ENCODE results near the gene GREB1. TPM values are rescaled to one million over a fixed set of nuclear protein-coding genes. Genes with fewer than 3 reads are reported as not detected.

GREB1 gene
- total and polyA plus RNA-seq, 2 of the 13 experiments (the other 11 are each of a cell fraction or from before 2014, with no cell fraction given), result 31.3 to 61.2 TPM

DNA sequence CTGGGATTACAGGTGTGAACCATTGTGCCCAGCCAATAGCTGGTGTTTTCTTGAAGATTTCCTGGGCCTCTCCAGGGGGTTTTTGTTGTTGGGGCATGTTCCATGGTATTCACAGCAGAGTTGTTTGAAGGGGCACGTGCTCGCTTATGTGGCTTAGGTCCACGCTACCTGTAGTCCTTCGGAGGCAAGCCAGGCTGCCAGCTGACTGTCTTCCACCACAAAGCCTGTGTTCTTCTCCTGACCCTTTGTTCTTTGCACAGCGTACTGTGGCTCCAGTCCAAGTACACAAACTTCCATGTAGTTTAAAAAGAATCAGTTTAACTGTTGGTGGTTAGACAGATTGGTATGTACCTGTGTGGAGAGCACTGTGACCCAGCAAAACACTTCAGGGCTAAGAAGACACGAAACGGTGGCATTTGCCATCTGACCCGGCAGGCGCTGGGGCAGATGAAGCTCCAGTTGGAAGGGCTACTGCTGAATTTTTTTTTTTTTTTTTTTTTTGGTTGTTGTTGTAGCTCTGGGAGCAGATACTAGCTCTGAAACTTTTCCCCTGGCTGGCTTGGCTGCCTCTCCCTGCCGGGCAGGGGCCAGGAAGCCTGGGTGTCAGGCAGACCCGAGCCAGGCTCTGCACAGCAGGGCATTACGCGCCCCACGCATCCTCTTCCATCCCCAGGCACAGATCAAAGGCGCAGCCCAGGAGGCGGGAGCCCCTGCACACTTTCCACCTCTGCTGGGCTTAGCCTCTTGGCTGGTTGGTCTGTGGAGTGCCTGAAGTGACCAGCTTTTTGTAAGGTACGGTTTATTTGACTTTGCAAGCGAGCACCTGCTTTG, 5.7 kb downstream of the GREB1 start (continued):
- TF ChIP-seq MTA3 (CRISPR knock-in tag; IDR thresholded peaks at IDR 0.05), result no peak
- peak; percentile 90; the same call in 1 of the 2 replicates for TF ChIP-seq ZNF784 (CRISPR knock-in tag; IDR thresholded peaks at IDR 0.05; ENCODE audit: borderline replicate concordance)
- peak; percentile 75 for TF ChIP-seq PHF21A (CRISPR knock-in tag; IDR thresholded peaks at IDR 0.05)
- no peak for TF ChIP-seq ZNF883 (CRISPR knock-in tag; IDR thresholded peaks at IDR 0.05; ENCODE audit: not compliant biosample characterization)
- TF ChIP-seq, protein P1, sequence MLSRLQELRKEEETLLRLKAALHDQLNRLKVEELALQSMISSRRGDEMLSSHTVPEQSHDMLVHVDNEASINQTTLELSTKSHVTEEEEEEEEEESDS (CRISPR knock-in tag; IDR thresholded peaks at IDR 0.05; ENCODE audit: borderline replicate concordance), result peak; percentile 42; the same call in 1 of the 2 replicates
- no peak for TF ChIP-seq SMAD1 (CRISPR knock-in tag; IDR thresholded peaks at IDR 0.05; ENCODE audit: borderline replicate concordance, low read depth)
- TF ChIP-seq FOXK2 (IDR thresholded peaks at IDR 0.05), result peak; percentile 75
- TF ChIP-seq ATF1 (CRISPR knock-in tag; IDR thresholded peaks at IDR 0.05), result peak; percentile 66; the same call in 1 of the 2 replicates
- TF ChIP-seq, protein P2, sequence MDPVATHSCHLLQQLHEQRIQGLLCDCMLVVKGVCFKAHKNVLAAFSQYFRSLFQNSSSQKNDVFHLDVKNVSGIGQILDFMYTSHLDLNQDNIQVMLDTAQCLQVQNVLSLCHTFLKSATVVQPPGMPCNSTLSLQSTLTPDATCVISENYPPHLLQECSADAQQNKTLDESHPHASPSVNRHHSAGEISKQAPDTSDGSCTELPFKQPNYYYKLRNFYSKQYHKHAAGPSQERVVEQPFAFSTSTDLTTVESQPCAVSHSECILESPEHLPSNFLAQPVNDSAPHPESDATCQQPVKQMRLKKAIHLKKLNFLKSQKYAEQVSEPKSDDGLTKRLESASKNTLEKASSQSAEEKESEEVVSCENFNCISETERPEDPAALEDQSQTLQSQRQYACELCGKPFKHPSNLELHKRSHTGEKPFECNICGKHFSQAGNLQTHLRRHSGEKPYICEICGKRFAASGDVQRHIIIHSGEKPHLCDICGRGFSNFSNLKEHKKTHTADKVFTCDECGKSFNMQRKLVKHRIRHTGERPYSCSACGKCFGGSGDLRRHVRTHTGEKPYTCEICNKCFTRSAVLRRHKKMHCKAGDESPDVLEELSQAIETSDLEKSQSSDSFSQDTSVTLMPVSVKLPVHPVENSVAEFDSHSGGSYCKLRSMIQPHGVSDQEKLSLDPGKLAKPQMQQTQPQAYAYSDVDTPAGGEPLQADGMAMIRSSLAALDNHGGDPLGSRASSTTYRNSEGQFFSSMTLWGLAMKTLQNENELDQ (CRISPR knock-in tag; IDR thresholded peaks at IDR 0.05; ENCODE audit: borderline replicate concordance), result no peak; the same call in 1 of the 2 replicates
- TF ChIP-seq FOXA1 (IDR thresholded peaks at IDR 0.05), result no peak
- TF ChIP-seq FOXA1 (CRISPR knock-in tag; IDR thresholded peaks at IDR 0.05), result peak; percentile 77
- peak; percentile 92 for TF ChIP-seq ZEB1 (IDR thresholded peaks at IDR 0.05; ENCODE audit: insufficient replicate concordance, low read depth)
- TF ChIP-seq ZBTB39 (CRISPR knock-in tag; IDR thresholded peaks at IDR 0.05), result 0 out of 2 replicates have a peak, but pooled peaks have one; percentile 75
- TF ChIP-seq E2F5 (CRISPR knock-in tag; conservative IDR thresholded peaks at IDR 0.05), result 0 out of 2 replicates have a peak, but pooled peaks have one; percentile 29
- peak; percentile 61 for TF ChIP-seq TAF1 (CRISPR knock-in tag; IDR thresholded peaks at IDR 0.05)
- TF ChIP-seq, protein P3, sequence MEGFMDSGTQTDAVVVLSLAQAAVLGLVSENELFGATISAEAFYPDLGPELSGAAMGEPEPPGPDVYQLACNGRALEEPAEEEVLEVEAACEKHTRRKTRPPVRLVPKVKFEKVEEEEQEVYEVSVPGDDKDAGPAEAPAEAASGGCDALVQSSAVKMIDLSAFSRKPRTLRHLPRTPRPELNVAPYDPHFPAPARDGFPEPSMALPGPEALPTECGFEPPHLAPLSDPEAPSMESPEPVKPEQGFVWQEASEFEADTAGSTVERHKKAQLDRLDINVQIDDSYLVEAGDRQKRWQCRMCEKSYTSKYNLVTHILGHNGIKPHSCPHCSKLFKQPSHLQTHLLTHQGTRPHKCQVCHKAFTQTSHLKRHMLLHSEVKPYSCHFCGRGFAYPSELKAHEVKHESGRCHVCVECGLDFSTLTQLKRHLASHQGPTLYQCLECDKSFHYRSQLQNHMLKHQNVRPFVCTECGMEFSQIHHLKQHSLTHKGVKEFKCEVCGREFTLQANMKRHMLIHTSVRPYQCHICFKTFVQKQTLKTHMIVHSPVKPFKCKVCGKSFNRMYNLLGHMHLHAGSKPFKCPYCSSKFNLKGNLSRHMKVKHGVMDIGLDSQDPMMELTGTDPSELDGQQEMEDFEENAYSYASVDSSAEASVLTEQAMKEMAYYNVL (CRISPR knock-in tag; IDR thresholded peaks at IDR 0.05; ENCODE audit: borderline replicate concordance), result peak; percentile 93
- TF ChIP-seq POLR2G (IDR thresholded peaks at IDR 0.05; ENCODE audit: low read depth, low read length), result peak; percentile 90
- TF ChIP-seq CEBPB (IDR thresholded peaks at IDR 0.05; ENCODE audit: borderline replicate concordance, low read depth, low read length), result no peak
- TF ChIP-seq LCORL (IDR thresholded peaks at IDR 0.05), result peak; percentile 48; the same call in 1 of the 2 replicates
- TF ChIP-seq LCORL (CRISPR knock-in tag; IDR thresholded peaks at IDR 0.05), result peak; percentile 95
- TF ChIP-seq ZNF598 (CRISPR knock-in tag; IDR thresholded peaks at IDR 0.05; ENCODE audit: borderline replicate concordance), result no peak; the same call in 1 of the 2 replicates

Data from HepG2 (cell line).